GM12801 (cell line): ENCODE results near the gene HENMT1.

Source experiments
- CTCF ChIP-seq: IDR thresholded peaks from one replicate; pipeline ENCODE4 v1.5.1; 2011; ENCODE audit warnings: control low read depth; ENCODE audit not compliant: insufficient read length; ENCODE audit errors: extremely low read depth

Gene HENMT1

GRCh38 chr1:108612496-108612895, 48.4 kb downstream of the HENMT1 start:
- no peak for TF ChIP-seq CTCF

- TF ChIP-seq CTCF = no peak
Observed at GRCh38 chr1:108611984-108612383, 48.9 kb downstream of the HENMT1 start.

- no peak for TF ChIP-seq CTCF
Observed at GRCh38 chr1:108610073-108610472, 50.8 kb downstream of the HENMT1 start.

GRCh38 chr1:108609483-108610049, 51.3 kb downstream of the HENMT1 start:
- no peak for TF ChIP-seq CTCF

DNA sequence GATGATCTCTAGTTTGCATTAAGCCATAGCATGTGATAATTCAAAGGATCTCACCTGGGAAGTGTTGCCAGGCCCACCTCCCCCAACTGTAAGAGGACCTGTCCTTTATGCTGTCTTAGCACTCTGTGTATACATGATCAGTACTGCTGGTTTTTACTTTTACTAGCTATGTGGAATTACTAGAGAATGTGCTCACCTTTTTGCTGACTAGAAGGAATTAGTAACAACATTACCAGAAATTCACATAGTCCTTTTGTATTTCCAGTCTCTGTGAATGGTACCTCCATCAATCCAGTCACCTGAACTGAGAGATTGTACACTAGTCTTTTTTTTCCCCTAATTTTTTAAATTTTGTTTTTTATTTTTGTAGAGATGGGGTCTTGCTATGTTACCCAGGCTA, 54.4 kb downstream of the HENMT1 start:
- no peak for TF ChIP-seq CTCF

GRCh38 chr1:108605633-108606032, 55.3 kb downstream of the HENMT1 start:
- no peak for TF ChIP-seq CTCF

- no peak for TF ChIP-seq CTCF
Observed at GRCh38 chr1:108601708-108602410, 59.0 kb downstream of the HENMT1 start.
